ENCODE measurements around the gene PTMA.

GRCh38 chr2:231680992-231681852, 27.1 kb upstream of the PTMA start:
- TF ChIP-seq CTCF (IDR thresholded peaks at IDR 0.05; ENCODE audit: insufficient read depth, low read length, poor library complexity, severe bottlenecking) = no peak
- TF ChIP-seq EZH2phosphoT487 (conservative IDR thresholded peaks at IDR 0.05; ENCODE audit: low read length) = no peak
